K562 (cell line): ENCODE results near the gene TMEM79. TPM values are rescaled to one million over a fixed set of nuclear protein-coding genes. Genes with fewer than 3 reads are reported as not detected.

Experiments
- ARID4B ChIP-seq: sonication (generic); formaldehyde crosslinking; IDR thresholded peaks from 2 replicates; pipeline ENCODE4 v1.8.0; 2022; ENCODE audit warnings: mild to moderate bottlenecking, missing genetic modification reagents
- CBFA2T2 ChIP-seq: fragments of 450-650 bp; conservative IDR thresholded peaks from 2 replicates; pipeline ENCODE4 v1.6.1; 2017; ENCODE audit warnings: mild to moderate bottlenecking
- DEAF1 ChIP-seq: fragments of 450-650 bp; formaldehyde crosslinking; IDR thresholded peaks from 2 replicates; pipeline ENCODE4 v1.4.0; 2020; ENCODE audit warnings: mild to moderate bottlenecking, moderate library complexity
- GABPB1 ChIP-seq: sonication (generic); formaldehyde crosslinking; IDR thresholded peaks from 2 replicates; pipeline ENCODE4 v1.8.0; 2022; ENCODE audit warnings: mild to moderate bottlenecking, missing genetic modification reagents
- KLF6 ChIP-seq: fragments of 250-450 bp; sonication (Bioruptor Pico); IDR thresholded peaks from 2 replicates; pipeline ENCODE4 v1.4.0; 2020; ENCODE audit warnings: mild to moderate bottlenecking, moderate library complexity, borderline replicate concordance
- MTA2 ChIP-seq: fragments of 450-650 bp; IDR thresholded peaks from 2 replicates; pipeline ENCODE4 v1.6.1; 2016; ENCODE audit warnings: low read depth
- SIN3B ChIP-seq: fragments of 450-650 bp; IDR thresholded peaks from 2 replicates; pipeline ENCODE4 v1.6.1; 2017; ENCODE audit warnings: low read depth, mild to moderate bottlenecking, moderate library complexity
- TARDBP ChIP-seq: fragments of 450-650 bp; IDR thresholded peaks from 2 replicates; pipeline ENCODE4 v1.6.1; 2016
- TFAM ChIP-seq: fragments of 250-450 bp; sonication (Bioruptor Pico); conservative IDR thresholded peaks from 2 replicates; pipeline ENCODE4 v1.5.0; 2021; ENCODE audit warnings: mild to moderate bottlenecking, moderate library complexity
- THAP7 ChIP-seq: fragments of 250-450 bp; sonication (Bioruptor Pico); IDR thresholded peaks from 2 replicates; pipeline ENCODE4 v1.5.0; 2021
- USF2 ChIP-seq: sonication (generic); formaldehyde crosslinking; IDR thresholded peaks from 2 replicates; pipeline ENCODE4 v1.5.0; 2020; ENCODE audit warnings: missing genetic modification reagents
- ZBTB43 ChIP-seq: sonication (generic); formaldehyde crosslinking; IDR thresholded peaks from 2 replicates; pipeline ENCODE4 v1.8.0; 2023; ENCODE audit warnings: mild to moderate bottlenecking, missing genetic modification reagents
- ZBTB49 ChIP-seq: sonication (generic); formaldehyde crosslinking; IDR thresholded peaks from 2 replicates; pipeline ENCODE4 v1.8.0; 2022; ENCODE audit warnings: missing genetic modification reagents, mild to moderate bottlenecking, borderline replicate concordance
- ZNF311 ChIP-seq: fragments of 250-450 bp; sonication (Bioruptor Pico); IDR thresholded peaks from 2 replicates; pipeline ENCODE4 v1.4.0; 2020; ENCODE audit warnings: mild to moderate bottlenecking, moderate library complexity
- ZNF398 ChIP-seq: fragments of 250-450 bp; sonication (Bioruptor Pico); IDR thresholded peaks from 2 replicates; pipeline ENCODE4 v1.8.0; 2021; ENCODE audit warnings: moderate library complexity, mild to moderate bottlenecking, inconsistent platforms
- polyA plus RNA-seq, 8 experiments: library from polyadenylated mRNA; depleted of rRNA in 4 of 8; stranded (reverse) in 5 of 8; unstranded in 3 of 8; fragments of >200 nt; fragmentation: Nextera tagmentation in 2 of 8; fragmentation: Illumina TruSeq in 1 of 8; extraction: Ambion mirVana in 2 of 8; extraction: Trizol in 1 of 8; gene quantifications; 2 replicates each; pipeline versions ENCODE4 v1.2.1 to v1.2.3, GENCODE V29; 2011 to 2014; ENCODE audit warnings: inconsistent platforms in 1 of 8, missing spikeins in 1 of 8
- total RNA-seq, 7 experiments: library from RNA; depleted of rRNA in 6 of 7; stranded (reverse); fragments of >200 nt in 6 of 7; fragmentation: Illumina TruSeq in 2 of 7; extraction: Trizol in 2 of 7; gene quantifications; 2 replicates each; pipeline versions ENCODE4 v1.2.1 to v1.2.3, GENCODE V29; 2011 to 2021; ENCODE audit warnings: low replicate concordance in 1 of 7

TMEM79 gene
- total and polyA plus RNA-seq, 9 of the 15 experiments (the other 6 are each of a cell fraction or from before 2014, with no cell fraction given), result 0.69 to 6.8 (median 4.0) TPM

GRCh38 chr1:156281281-156281680, 2.8 kb upstream of the TMEM79 start (continued):
- TF ChIP-seq ZBTB49 (CRISPR knock-in tag), result no peak
- no peak for TF ChIP-seq ZNF398 (CRISPR knock-in tag)
- peak; percentile 98 for TF ChIP-seq ARID4B (CRISPR knock-in tag)
- no peak for TF ChIP-seq DEAF1 (CRISPR knock-in tag)
- no peak for TF ChIP-seq TARDBP
- TF ChIP-seq THAP7, result no peak
- TF ChIP-seq USF2, result peak; percentile 65
- TF ChIP-seq TFAM (CRISPR knock-in tag), result no peak
- no peak for TF ChIP-seq KLF6 (CRISPR knock-in tag)
- no peak for TF ChIP-seq SIN3B
- 0 out of 2 replicates have a peak, but pooled peaks have one; percentile 33 for TF ChIP-seq ZBTB43 (CRISPR knock-in tag)
- TF ChIP-seq ZNF311 (CRISPR knock-in tag), result no peak
- TF ChIP-seq MTA2, result no peak
- TF ChIP-seq GABPB1, result no peak
- TF ChIP-seq CBFA2T2, result peak; percentile 24
